Astrocyte (in vitro differentiated cells and primary cell): ENCODE measurements around the gene ATG4A.

Experiments
- CTCF ChIP-seq: IDR thresholded peaks from 2 replicates; pipeline ENCODE4 v1.5.1; 2011; ENCODE audit warnings: low read depth, mild to moderate bottlenecking, inconsistent platforms, low read length, moderate library complexity; ENCODE audit not compliant: insufficient read depth
- EZH2 ChIP-seq: IDR thresholded peaks from 2 replicates; pipeline ENCODE4 v1.6.1; 2012; ENCODE audit warnings: mild to moderate bottlenecking, low read length, inconsistent platforms; ENCODE audit not compliant: insufficient read depth

- TF ChIP-seq CTCF (no peak), EZH2 (no peak)
These were observed at the start of gene ATG4A, which contains the start of gene PSMD10 for GRCh38 chrX:108091264-108091877.
